Measurements from ENCODE around the gene MALRD1.

- TF ChIP-seq, protein P1, sequence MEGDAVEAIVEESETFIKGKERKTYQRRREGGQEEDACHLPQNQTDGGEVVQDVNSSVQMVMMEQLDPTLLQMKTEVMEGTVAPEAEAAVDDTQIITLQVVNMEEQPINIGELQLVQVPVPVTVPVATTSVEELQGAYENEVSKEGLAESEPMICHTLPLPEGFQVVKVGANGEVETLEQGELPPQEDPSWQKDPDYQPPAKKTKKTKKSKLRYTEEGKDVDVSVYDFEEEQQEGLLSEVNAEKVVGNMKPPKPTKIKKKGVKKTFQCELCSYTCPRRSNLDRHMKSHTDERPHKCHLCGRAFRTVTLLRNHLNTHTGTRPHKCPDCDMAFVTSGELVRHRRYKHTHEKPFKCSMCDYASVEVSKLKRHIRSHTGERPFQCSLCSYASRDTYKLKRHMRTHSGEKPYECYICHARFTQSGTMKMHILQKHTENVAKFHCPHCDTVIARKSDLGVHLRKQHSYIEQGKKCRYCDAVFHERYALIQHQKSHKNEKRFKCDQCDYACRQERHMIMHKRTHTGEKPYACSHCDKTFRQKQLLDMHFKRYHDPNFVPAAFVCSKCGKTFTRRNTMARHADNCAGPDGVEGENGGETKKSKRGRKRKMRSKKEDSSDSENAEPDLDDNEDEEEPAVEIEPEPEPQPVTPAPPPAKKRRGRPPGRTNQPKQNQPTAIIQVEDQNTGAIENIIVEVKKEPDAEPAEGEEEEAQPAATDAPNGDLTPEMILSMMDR (IDR thresholded peaks at IDR 0.05): no peak
- no peak for TF ChIP-seq POLR2A (IDR thresholded peaks at IDR 0.05)
These were observed 277.0 kb downstream of the MALRD1 start for GRCh38 chr10:19325581-19325980.

Measured in lower leg skin (tissue), 3 donors.